Bronchial epithelial cell (primary cell): ENCODE data around the gene ACKR3. TPM values are rescaled to one million over a fixed set of nuclear protein-coding genes. Genes with fewer than 3 reads are reported as not detected.

Experiments
- DNase-seq: peaks from one replicate; pipeline ENCODE4 v3.0.0-alpha.2; 2010; ENCODE audit warnings: low read depth
- FAIRE-seq: peaks from 2 replicates; lab custom pipeline; 2011; peaks lifted over from hg19 to GRCh38; lab: Jason Lieb, UNC
- H3K27me3 ChIP-seq: 2 replicates; pipeline ENCODE4 v1.5.1; 2011; ENCODE audit warnings: low read length; ENCODE audit not compliant: control insufficient read depth, insufficient read depth
- H3K36me3 ChIP-seq: 2 replicates; pipeline ENCODE4 v1.5.1; 2011; ENCODE audit warnings: low read length; ENCODE audit not compliant: control insufficient read depth, insufficient read depth
- H3K4me3 ChIP-seq: 2 replicates; pipeline ENCODE4 v1.5.1; 2011; ENCODE audit warnings: mild to moderate bottlenecking, low read depth, low read length, control low read depth
- CTCF ChIP-seq: IDR thresholded peaks from 2 replicates; pipeline ENCODE4 v1.5.1; 2011; ENCODE audit warnings: mild to moderate bottlenecking, moderate library complexity, low read length, control low read depth, inconsistent platforms; ENCODE audit not compliant: insufficient read depth, severe bottlenecking
- total RNA-seq: library from RNA; depleted of rRNA; stranded (reverse); fragments of >200 nt; gene quantifications from 2 replicates; pipeline ENCODE4 v1.2.1, GENCODE V29; 2014

Gene ACKR3
- 17.9 and 22.0 TPM in 2 replicates for total RNA-seq

GRCh38 chr2:236569573-236569973 is at the start of gene ACKR3:
ACKR3 (plus strand) TSS chr2:236569825; CDS start chr2:236580466, 10,641 bp downstream.
- Histone ChIP-seq H3K4me3 (peak within 1 kb of the TSS; percentile 46), H3K36me3 (peaks cover 2% of the 10 kb centered on the region), H3K27me3 (no peaks in the 10 kb centered on the region)
- DNase-seq (peak; percentile 86), FAIRE-seq (no peak)
- peak; percentile 71 for TF ChIP-seq CTCF

- H3K4me3 ChIP-seq: no peak overlapping the region
- no peaks in the 10 kb centered on the region for H3K36me3 ChIP-seq
- DNase-seq: no peak
- H3K27me3 ChIP-seq: peaks cover 3% of the 10 kb centered on the region
- TF ChIP-seq CTCF: no peak
- FAIRE-seq: no peak
Observed at GRCh38 chr2:236521556-236521955, 48.1 kb upstream of the ACKR3 start.

GRCh38 chr2:236523249-236523648 is 46.4 kb upstream of the ACKR3 start:
- Histone ChIP-seq H3K4me3 (no peak overlapping the region), H3K27me3 (peaks cover 3% of the 10 kb centered on the region), H3K36me3 (no peaks in the 10 kb centered on the region)
- DNase-seq: no peak
- TF ChIP-seq CTCF: no peak
- FAIRE-seq: no peak

GRCh38 chr2:236525411-236525997 is 44.1 kb upstream of the ACKR3 start:
- Histone ChIP-seq H3K27me3 (peaks cover 3% of the 10 kb centered on the region), H3K4me3 (no peak overlapping the region), H3K36me3 (no peaks in the 10 kb centered on the region)
- no peak for FAIRE-seq
- no peak for TF ChIP-seq CTCF
- no peak for DNase-seq

- TF ChIP-seq CTCF: no peak
- FAIRE-seq: peak; percentile 23
- H3K36me3 ChIP-seq: no peaks in the 10 kb centered on the region
- peaks cover 3% of the 10 kb centered on the region for H3K27me3 ChIP-seq
- no peak for DNase-seq
- no peak overlapping the region for H3K4me3 ChIP-seq
Observed at GRCh38 chr2:236526455-236527158, 43.0 kb upstream of the ACKR3 start.
